HUDEP-2 (cell line): ENCODE data around the gene TRAF6.

ENCODE experiments used
- DNase-seq, 76 experiments: peaks; one replicate each; lab custom pipeline; 2025; ENCODE audit not compliant: unreplicated experiment in 76 of 76; lab: John Stamatoyannopoulos, UW

The TRAF6 gene

DNA sequence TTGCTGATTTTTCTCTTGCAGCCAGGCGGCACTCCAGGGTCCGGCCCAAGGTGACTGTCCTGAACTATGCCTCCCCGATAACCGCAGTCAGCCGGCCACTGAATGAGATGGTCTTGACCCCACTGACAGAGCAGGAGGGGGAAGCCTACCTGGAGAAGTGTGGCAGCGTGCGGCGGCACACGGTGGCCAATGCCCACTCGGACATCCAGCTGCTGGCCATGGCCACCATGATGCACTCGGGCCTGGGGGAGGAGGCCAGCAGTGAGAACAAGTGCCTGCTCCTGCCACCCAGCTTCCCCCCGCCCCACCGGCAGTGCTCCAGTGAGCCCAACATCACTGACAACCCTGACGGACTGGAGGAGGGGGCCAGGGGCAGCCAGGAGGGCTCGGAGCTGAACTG lies 47.8 kb downstream of the TRAF6 start:
- no peak for DNase-seq

DNA sequence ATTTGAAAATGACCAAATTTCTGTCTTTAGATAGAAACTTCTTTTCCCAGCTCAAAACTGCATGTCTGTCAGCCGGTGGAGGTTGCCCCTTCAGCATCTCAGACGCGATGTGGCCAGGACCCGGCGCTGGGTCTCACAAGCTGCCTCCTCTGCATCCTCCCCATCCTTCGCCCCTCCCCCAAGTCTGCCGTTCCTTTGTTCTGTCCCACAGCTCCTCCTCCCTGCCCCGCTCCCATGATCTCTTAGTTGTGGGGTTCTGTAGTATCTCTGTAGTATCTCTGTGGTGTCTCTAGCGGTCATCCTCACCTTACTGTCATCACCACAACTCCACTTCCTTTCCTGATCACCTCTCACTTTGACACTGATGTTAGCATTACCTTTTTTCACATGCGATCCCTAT lies 49.9 kb downstream of the TRAF6 start:
- no peak for DNase-seq

- DNase-seq = no peak
These were observed 51.0 kb downstream of the TRAF6 start for GRCh38 chr11:36459046-36459445.

DNA sequence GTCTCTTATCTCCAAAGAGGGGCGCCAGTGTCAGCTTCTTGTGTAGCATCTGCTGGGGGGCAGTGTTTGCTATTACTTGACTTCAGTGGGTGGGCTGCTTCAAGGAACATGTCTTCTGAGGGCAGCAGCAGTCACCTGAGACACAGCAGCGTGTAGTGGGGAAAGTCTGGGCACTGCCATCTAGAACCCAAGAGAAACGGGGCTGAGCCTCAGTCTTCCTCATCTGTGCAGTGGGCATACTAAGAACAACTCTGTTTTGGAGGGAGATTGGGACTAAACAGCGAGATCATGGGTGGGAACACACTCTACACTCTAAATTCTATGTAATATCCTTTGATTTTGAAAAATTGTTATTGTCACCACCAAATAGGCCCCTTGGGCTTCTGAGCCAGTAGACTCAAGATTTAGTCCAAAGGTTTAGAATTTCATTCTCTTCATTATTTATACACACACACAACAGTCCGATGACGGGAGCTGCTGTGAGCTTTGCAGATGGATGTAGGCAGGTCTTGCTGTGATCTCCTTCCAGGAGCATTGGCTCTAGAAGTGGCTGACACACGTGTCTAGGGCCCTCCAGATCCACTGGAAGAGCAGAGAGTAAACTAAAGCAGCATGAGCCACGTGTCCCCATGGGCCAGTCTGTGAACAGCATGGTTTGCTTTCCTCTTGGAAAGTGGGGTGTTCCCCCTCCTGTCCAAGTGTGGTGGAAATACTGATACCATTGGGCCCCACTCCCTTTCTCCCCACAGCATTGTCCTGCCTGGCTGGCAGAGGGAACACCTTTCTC lies 51.8 kb downstream of the TRAF6 start:
- no peak for DNase-seq

DNA sequence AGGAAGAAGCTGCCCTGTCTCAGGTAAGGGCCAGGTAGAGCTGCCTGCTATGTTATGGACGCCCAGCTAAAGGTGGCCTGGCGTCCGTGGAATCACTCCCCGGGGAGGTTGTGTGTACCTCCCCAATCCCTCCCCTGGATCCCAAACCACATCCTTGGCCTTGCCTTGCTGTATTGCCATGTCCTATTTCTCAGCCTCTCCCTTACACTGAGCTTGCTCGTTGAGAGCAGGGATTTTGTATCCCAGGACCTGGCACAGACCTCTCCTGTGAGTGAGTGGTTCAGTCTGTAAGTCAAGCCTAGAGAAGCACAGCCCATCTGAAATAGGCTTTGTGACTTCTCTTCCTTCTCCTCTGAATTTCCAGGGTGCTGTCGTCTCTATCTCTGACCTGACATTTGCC lies 53.9 kb downstream of the TRAF6 start:
- DNase-seq = no peak

DNA sequence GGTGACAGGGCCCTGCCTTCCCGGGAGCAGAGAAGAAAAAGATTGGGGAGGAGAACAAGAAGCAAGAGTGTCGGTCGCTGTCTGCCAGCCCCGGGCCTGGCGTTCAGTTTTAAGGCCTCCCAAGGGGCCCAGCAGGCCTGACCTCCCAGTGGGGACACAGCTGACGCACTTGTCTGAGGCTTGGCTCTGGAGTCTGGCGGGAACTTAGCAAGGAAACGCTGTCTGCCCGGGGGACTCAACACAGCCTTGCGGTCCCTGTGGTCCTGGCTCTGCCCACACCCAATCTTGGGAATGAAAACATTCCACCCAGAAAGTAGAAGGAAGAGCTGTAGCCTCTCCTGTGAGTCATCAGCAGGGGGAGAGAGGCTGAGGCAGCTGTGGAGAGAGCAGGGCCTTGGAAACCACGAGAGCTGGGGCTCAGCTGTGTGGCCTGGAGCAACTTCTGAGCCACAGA lies 54.4 kb downstream of the TRAF6 start:
- DNase-seq = no peak

DNA sequence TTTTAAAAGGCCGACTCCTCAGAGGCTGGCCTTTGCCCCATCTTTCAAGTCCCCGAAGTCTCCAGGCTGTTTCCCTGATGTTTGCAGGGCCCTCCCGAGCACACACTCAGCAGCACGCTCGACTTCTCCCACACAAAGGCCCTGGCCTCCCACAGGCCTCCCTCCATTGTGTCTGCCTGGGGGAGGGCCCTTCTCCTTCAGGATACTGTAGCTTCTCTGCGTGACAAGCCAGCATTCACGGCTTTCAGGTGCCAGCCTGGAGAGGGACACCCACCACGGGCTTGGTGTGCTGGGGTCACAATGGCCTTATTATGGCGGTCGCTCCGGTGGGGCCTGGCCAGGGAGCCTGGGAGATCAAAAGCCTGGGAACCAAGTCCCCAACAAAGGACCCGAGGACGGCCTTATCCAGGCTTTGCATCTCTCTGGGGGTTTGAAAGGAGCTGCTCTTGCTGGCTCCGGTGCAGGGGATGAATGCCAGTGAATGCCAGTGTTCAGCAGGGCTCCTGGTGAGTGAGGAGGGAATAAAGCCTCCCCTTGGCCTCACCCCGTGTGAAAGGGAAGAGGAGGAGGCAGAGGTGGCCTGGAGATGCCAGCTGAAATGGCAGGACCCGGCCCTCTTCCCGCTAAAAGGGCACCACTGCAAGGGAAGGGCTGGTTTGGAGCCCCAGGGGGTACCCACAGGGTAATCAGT lies 55.0 kb downstream of the TRAF6 start:
- DNase-seq = no peak

GRCh38 chr11:36454551-36454940 lies 55.5 kb downstream of the TRAF6 start:
- DNase-seq = no peak

GRCh38 chr11:36453678-36454077 lies 56.4 kb downstream of the TRAF6 start:
- DNase-seq = no peak

- DNase-seq = peak in 1 of 76 experiments; percentile 16
These were observed 57.1 kb downstream of the TRAF6 start for GRCh38 chr11:36452961-36453360.

DNA sequence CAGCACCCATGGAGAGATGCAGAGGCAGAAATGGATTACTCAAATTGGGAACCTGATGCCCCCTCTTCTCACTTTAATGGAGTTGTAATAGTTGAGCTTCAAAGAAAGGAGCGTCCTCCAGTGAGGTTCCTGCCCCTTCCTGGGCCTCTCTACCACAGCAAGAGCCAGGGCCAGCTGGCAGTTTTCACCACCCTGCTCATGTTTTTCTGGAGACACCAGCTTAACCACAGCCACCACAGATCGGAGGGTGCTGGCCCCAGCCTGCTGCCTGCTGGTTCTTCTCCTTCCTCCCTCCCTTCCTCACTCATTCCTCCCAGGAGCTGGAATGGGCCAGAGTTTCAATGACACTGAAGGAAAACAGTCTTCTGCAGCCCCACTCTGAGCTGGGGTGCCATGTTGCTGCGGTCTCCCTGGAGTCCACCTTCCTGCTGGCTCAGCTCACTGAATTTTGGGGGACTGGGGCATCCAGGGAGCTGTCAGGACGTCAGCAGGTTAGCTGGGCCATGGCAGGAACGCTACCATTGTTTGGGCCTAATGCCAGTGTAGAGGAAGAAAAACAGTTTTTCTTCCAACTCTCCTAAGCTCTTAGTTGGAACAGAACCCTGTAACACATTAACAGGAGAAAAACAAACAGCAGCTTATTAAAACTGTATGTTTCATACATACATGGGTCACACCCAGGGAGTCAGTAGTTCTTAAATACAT lies 57.7 kb downstream of the TRAF6 start:
- no peak for DNase-seq

DNA sequence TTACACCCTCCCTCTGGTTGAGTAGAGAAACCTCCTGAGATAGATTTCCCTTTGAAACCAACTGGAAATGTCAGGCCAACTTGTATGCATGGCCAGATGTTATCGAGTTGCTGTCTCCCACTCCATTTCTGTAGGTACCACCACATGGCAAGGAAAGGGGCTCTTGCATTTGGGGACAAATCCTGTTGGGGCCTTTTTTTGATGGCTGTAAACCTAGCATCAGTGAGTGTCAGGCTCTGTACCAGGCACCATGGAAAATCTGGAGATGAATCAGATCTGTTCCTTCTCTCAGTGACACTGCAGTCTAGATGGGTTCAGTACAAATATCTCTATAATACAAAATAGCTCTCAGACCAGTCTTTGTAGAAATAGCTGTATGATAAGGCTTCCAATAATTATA lies 58.4 kb downstream of the TRAF6 start:
- no peak for DNase-seq

DNA sequence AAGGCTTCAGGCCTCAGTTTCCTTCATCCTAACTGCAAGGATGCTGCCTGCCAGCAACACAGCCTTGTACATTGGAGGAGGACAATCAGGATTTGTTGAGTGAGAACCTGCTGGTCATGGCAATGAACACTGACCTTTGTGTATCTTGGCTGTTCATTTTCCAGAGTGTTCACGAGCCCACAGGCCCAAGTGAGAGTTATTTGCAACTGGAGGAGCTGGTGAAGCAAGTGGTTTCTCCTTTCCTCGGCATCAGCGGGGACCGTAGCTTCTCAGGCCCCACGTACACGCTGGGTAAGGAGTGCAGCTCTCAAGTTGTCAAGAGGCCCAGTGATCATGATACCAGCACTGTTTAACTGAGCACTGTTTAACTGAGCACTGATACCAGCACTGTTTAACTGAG lies 59.0 kb downstream of the TRAF6 start:
- DNase-seq = no peak

DNA sequence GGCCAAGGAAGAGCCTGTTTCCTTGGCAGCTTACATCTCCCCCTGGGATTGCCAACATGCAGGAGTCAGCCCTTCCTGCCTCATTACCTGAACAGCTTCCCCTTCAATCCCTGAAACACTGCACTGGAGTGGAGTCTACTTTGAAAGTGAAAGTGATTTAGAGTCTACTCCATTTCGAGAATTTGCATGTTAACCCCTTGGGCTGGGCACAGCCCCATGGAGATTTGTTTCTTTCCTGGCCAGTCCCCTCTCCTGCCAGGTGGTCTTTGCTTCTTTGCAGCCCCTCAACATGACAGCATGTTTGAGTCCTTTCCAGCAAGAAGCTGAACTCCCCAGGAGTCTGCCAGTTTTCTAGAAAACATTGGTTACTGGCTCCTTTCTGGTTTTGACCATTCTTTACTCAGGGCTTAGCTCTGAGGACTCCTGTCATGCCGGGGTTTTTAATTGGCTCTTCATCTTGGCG lies 59.9 kb downstream of the TRAF6 start:
- DNase-seq = no peak

DNA sequence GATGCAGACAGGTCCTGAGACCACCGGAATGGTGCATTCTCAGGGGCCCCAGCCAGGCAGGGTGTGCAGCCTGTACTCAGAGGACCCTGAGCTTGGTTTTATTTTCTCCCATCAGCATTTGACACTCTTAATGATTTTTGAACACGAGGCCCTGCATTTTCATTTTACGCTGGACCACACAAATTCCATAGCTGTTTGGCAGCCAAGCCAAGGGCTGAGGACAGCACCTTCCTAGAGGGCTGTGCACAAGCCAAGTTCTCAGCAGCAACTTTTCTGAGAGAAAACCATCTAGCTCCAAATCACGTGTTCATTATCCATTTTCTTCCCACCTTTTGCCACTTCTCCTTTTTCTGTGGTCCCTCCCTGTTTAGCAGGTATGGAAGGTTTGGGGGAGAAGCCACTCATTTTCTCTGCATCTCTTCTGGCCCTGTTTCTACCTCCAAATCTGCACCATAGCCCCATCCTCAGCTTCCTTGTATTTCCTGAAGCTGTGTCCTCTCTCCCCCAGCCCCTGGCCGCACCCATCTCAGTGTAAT lies 60.4 kb downstream of the TRAF6 start:
- no peak for DNase-seq

GRCh38 chr11:36447947-36448346 lies 62.1 kb downstream of the TRAF6 start:
- no peak for DNase-seq

DNA sequence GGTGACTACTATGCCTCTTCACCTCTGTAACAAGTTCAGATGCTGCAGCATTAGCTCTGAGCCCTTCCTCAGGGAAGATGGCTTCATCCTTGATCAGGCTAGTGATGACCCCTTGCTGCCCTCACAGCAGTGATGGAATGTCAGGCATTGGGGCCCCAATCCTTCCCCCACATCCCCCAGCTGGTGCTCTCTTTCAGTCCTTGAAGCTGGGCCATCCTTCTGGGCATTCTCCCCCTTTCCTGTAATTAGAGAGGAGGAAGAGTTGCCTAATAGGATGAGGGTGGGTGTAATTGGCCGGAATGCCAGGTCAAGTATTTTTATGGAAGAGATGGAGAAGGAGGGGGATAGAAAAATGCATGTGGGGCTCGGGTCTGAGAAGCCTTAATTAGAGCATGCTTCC lies 62.6 kb downstream of the TRAF6 start:
- no peak for DNase-seq

DNA sequence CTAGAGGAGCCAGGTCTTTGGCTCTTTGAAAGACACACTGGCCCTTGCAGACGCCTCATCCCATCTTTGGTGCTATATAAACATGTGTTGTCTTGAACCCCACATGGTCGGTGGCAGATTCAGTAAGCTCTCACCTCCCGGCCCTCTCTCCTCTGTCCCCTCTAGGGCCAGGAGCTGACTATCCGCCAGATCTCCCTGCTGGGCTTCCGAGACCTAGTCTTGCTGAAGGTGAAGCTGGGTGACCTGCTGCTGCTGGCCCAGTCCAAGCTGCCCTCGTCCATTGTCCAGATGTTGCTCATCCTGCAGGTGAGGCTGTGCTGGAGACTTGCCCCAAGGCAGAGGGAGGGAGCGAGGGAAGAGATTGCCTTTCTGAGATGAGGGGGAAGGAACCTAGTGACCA lies 63.9 kb downstream of the TRAF6 start:
- DNase-seq = no peak

DNA sequence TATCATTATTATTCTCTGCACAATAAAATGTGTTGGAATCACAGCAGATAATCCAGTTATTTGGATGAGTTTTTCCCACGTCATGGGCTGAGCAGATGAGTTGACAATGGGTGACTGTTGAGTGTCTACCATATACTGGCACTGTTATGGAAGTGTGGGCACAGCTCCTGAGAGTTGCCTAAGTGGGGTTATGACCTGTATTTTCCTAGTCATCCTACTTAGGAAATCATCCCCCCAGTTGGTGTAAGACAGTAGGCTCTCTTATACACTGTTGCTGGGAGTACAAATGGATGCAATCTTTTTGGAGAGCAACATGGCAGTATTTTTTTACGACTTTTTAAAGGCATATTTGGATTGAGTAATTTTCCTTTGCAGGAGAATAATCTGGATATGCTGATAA lies 66.4 kb downstream of the TRAF6 start:
- DNase-seq = no peak

DNA sequence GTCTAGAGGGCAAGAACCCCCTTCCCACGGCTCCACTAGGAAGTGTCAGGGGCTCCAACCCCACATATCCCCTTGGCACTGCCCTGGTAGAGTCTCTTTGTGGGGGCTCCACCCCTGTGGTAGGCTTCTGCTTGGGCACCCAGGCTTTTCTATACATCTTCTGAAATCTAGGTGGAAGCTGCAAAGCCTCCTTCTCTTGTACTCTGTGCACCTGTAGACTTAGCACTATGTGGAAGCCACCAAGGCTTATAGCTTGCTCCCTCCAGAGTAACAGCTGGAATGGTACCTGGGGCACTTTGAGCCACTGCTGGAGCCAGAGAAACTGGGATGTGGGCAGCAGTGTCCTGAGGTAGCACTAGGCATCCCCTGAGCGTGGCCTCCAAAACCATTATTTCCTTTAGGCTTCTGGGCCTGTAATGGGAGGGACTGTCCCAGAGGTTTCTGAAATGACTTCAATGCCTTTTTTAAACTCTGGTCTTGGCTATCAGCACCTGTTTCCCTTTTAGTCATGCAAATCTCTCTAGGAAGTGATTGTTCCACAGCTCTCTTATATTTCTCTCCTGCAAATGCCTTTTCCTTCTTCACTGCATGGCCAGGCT lies 68.4 kb downstream of the TRAF6 start:
- no peak for DNase-seq

- no peak for DNase-seq
These were observed 71.9 kb downstream of the TRAF6 start for GRCh38 chr11:36438126-36438525.
